Measurements from ENCODE around the gene IDH2. TPM values are rescaled to one million over a fixed set of nuclear protein-coding genes. Genes with fewer than 3 reads are reported as not detected.

Gene IDH2
- total and polyA plus RNA-seq, 2 of the 13 experiments (the other 11 are each of a cell fraction or from before 2014, with no cell fraction given) = 121 to 145 TPM

- no TSS peak for BruUV-seq (replicated peaks)
- FAIRE-seq (no peak), ATAC-seq (no peak), DNase-seq (ENCODE audit: low spot score) (no peak)
- Histone ChIP-seq H3K4me1 (ENCODE audit: insufficient read depth, low read length) (no peaks in the 10 kb centered on the region), H3K9ac (ENCODE audit: insufficient read depth, low read depth, low read length) (no peak overlapping the region), H3K79me2 (ENCODE audit: insufficient read depth, low read length) (no peaks in the 10 kb centered on the region), H3K9me3 (ENCODE audit: low read length) (no peaks in the 10 kb centered on the region), H3K4me3 (replicated peaks in 1 of 3; ENCODE audit: insufficient read depth in 1 of 3, low read depth in 2 of 3, low read length in 3 of 3) (no peak overlapping the region), H3K4me2 (ENCODE audit: low read depth, low read length) (no peak overlapping the region), H3K36me3 (replicated peaks in 1 of 2; ENCODE audit: control insufficient read depth in 1 of 2, insufficient read depth in 2 of 2, low read length in 2 of 2) (peaks cover 8 to 36% of the 10 kb centered on the region in 2 experiments), H3K27me3 (ENCODE audit: control insufficient read depth in 1 of 2, insufficient read depth in 2 of 2, low read length in 2 of 2) (no peaks in the 10 kb centered on the region), H4K20me1 (ENCODE audit: insufficient read depth, low read length) (no peaks in the 10 kb centered on the region), H3K27ac (ENCODE audit: extremely low read length, insufficient read depth, low read length) (no peak overlapping the region), H2AFZ (ENCODE audit: low read length) (no peak overlapping the region)
- in situ Hi-C loops (cut with HindIII; ENCODE audit: extremely low pct_ligation_motif_present, low pct_unique_long_range_greater_than_20kb) (loop anchor here (25.0 kb wide), 1 partner anchor 346 kb away; no protein-coding TSS in a partner anchor), intact Hi-C loops (cut with micrococcal nuclease; ENCODE audit: unreplicated experiment) (no loop called here)
- no peak for TF ChIP-seq DMTF1 (CRISPR knock-in tag; IDR thresholded peaks at IDR 0.05)
- TF ChIP-seq DBP (CRISPR knock-in tag; IDR thresholded peaks at IDR 0.05; ENCODE audit: not compliant biosample characterization) = no peak
- no peak for TF ChIP-seq NFRKB (IDR thresholded peaks at IDR 0.05)
- TF ChIP-seq MBNL3 (CRISPR knock-in tag; conservative IDR thresholded peaks at IDR 0.05) = no peak
- TF ChIP-seq TAF1 (CRISPR knock-in tag; IDR thresholded peaks at IDR 0.05) = no peak
- no peak for TF ChIP-seq SAP130 (CRISPR knock-in tag; IDR thresholded peaks at IDR 0.05; ENCODE audit: low read depth)
- TF ChIP-seq TRAFD1 (CRISPR knock-in tag; IDR thresholded peaks at IDR 0.05; ENCODE audit: borderline replicate concordance) = no peak
- TF ChIP-seq CENPX (CRISPR knock-in tag; IDR thresholded peaks at IDR 0.05) = no peak
- TF ChIP-seq ZFP90 (CRISPR knock-in tag; IDR thresholded peaks at IDR 0.05; ENCODE audit: borderline replicate concordance) = no peak
- TF ChIP-seq NR2F2 (IDR thresholded peaks at IDR 0.05; ENCODE audit: borderline replicate concordance, low read depth) = no peak
- no peak for TF ChIP-seq ZNF44 (CRISPR knock-in tag; IDR thresholded peaks at IDR 0.05)
- TF ChIP-seq SP5 (CRISPR knock-in tag; IDR thresholded peaks at IDR 0.05; ENCODE audit: borderline replicate concordance, low read depth) = no peak
- TF ChIP-seq ELF4 (CRISPR knock-in tag; IDR thresholded peaks at IDR 0.05; ENCODE audit: borderline replicate concordance) = no peak
- no peak for TF ChIP-seq ZBTB42 (CRISPR knock-in tag; IDR thresholded peaks at IDR 0.05)
- TF ChIP-seq MED13 (CRISPR knock-in tag; IDR thresholded peaks at IDR 0.05) = no peak
- WGBS (ENCODE audit: low lambda C conversion rate) = 96% methylated on average over 3 of the region's 5 CpGs
- ChIA-PET CTCF (ENCODE audit: low intra/inter-chr PET ratio, low total read pairs) (no interaction called here), POLR2A (no interaction called here)
Measured at GRCh38 chr15:90083419-90083818, 18.8 kb downstream of the IDH2 start.
